Upper lobe of right lung (tissue), 1 donor: Measurements from ENCODE around the gene PLXNA2. TPM values are rescaled to one million over a fixed set of nuclear protein-coding genes. Genes with fewer than 3 reads are reported as not detected.

ENCODE experiments used
- ATAC-seq: fragments of 200-7000 bp; cut with Tn5 transposase; one replicate; pipeline ENCODE4 v1.9.1; 2020; ENCODE audit warnings: mild to moderate bottlenecking, moderate library complexity
- DNase-seq: peaks from one replicate; pipeline ENCODE4 v3.0.0-alpha.2; 2020
- H3K27ac ChIP-seq: fragments of 200-600 bp; one replicate; pipeline ENCODE4 v1.8.0; 2022
- H3K27me3 ChIP-seq: fragments of 200-600 bp; one replicate; pipeline ENCODE4 v1.8.0; 2022; ENCODE audit warnings: mild to moderate bottlenecking
- H3K36me3 ChIP-seq: fragments of 200-600 bp; one replicate; pipeline ENCODE4 v1.8.0; 2022
- H3K4me1 ChIP-seq: fragments of 200-600 bp; one replicate; pipeline ENCODE4 v1.8.0; 2022
- H3K4me3 ChIP-seq: fragments of 200-600 bp; one replicate; pipeline ENCODE4 v1.8.0; 2022; ENCODE audit warnings: mild to moderate bottlenecking
- H3K9me3 ChIP-seq: fragments of 200-600 bp; one replicate; pipeline ENCODE4 v1.8.0; 2022
- CTCF ChIP-seq: fragments of 200-600 bp; IDR thresholded peaks from one replicate; pipeline ENCODE4 v1.8.0; 2022; ENCODE audit warnings: antibody characterized with exemption
- intact Hi-C: fragments of 100-400 bp; cut with DNase I; formaldehyde crosslinking; loops from one replicate; pipeline ENCODE4 v1.11.0; 2022
- total RNA-seq: library from RNA; stranded (reverse); fragmentation: NEBNext Ultra II Directional; extraction: Animal tissue kit (Norgen Biotek cat#: 25700); gene quantifications from one replicate; pipeline ENCODE4 v1.2.1, GENCODE V29; 2021
- donor health status: DM: no; HTN: yes; CAD: no; lungs with severe emphysema.

PLXNA2 gene
- total RNA-seq, 1 donor from 2014 or later: 98.5 TPM

- DNase-seq (no peak), ATAC-seq (no peak)
- Histone ChIP-seq H3K36me3 (no peaks in the 10 kb centered on the region), H3K9me3 (no peaks in the 10 kb centered on the region), H3K4me3 (no peak overlapping the region), H3K27ac (no peak overlapping the region), H3K4me1 (peaks cover 5% of the 10 kb centered on the region), H3K27me3 (no peaks in the 10 kb centered on the region)
- intact Hi-C loops: no loop called here
- no peak for TF ChIP-seq CTCF
Measured at GRCh38 chr1:208117826-208118225, 126.4 kb downstream of the PLXNA2 start.

DNA sequence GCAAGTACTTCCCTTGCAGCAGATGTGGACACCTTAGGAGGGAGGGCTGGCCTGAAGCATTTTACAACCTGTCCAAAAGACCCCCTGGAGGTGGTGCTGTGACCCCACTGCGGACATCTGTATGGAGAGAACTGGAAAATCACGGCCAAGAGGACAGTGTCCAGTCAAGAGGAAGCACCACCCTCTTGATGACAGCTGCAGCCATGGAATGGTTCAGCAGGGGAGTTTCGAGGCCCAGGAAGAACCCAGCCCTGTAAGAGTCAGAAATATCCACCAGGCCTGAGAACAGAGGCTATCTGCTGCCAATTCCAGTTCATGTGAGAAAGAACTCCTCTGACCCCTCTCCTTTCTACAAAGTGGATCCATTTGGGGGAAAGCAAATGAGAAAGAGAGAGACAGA is 126.8 kb downstream of the PLXNA2 start:
- no peak overlapping the region for H3K4me3 ChIP-seq
- H3K27me3 ChIP-seq: no peaks in the 10 kb centered on the region
- no peaks in the 10 kb centered on the region for H3K36me3 ChIP-seq
- H3K27ac ChIP-seq: no peak overlapping the region
- no peak for TF ChIP-seq CTCF
- intact Hi-C loops: no loop called here
- peaks cover 5% of the 10 kb centered on the region for H3K4me1 ChIP-seq
- H3K9me3 ChIP-seq: no peaks in the 10 kb centered on the region
- DNase-seq: no peak
- no peak for ATAC-seq

- Histone ChIP-seq H3K4me1 (peaks cover 5% of the 10 kb centered on the region), H3K9me3 (no peaks in the 10 kb centered on the region), H3K4me3 (no peak overlapping the region), H3K27ac (no peak overlapping the region), H3K36me3 (no peaks in the 10 kb centered on the region), H3K27me3 (no peaks in the 10 kb centered on the region)
- intact Hi-C loops: no loop called here
- DNase-seq (no peak), ATAC-seq (peak; percentile 19)
- TF ChIP-seq CTCF: no peak
Measured at GRCh38 chr1:208115924-208116640, 128.1 kb downstream of the PLXNA2 start.

DNA sequence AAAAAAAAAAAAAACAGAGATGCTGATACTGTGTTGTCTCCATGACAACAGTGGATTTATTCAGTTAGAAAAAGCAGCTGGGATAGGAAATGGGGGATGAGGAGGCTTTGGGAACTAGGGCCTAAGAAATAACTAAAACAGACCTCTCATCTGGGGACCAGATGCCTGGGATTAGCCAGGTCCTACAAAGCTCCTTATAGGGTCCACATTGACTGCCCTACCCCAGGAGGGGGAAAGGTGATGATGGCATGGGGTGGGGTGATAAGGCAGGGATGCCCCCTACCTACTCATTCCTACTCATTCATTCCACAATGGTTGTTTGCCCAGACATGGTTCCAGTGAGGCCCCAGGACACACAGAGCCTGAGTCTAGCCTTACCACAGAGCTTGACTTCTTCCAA is 131.2 kb downstream of the PLXNA2 start:
- no peak for ATAC-seq
- no peak for TF ChIP-seq CTCF
- Histone ChIP-seq H3K36me3 (no peaks in the 10 kb centered on the region), H3K9me3 (no peaks in the 10 kb centered on the region), H3K27me3 (no peaks in the 10 kb centered on the region), H3K27ac (no peak overlapping the region), H3K4me1 (peaks cover 5% of the 10 kb centered on the region), H3K4me3 (no peak overlapping the region)
- no peak for DNase-seq
- intact Hi-C loops: no loop called here

GRCh38 chr1:208112401-208112800 is 131.8 kb downstream of the PLXNA2 start:
- TF ChIP-seq CTCF: no peak
- Histone ChIP-seq H3K4me3 (no peak overlapping the region), H3K4me1 (peaks cover 5% of the 10 kb centered on the region), H3K36me3 (no peaks in the 10 kb centered on the region), H3K27me3 (no peaks in the 10 kb centered on the region), H3K9me3 (no peaks in the 10 kb centered on the region), H3K27ac (no peak overlapping the region)
- intact Hi-C loops: no loop called here
- ATAC-seq (no peak), DNase-seq (no peak)
